Measurements from ENCODE around the gene E4F1. TPM values are rescaled to one million over a fixed set of nuclear protein-coding genes. Genes with fewer than 3 reads are reported as not detected.

The E4F1 gene
- total and polyA plus RNA-seq, 2 of the 13 experiments (the other 11 are each of a cell fraction or from before 2014, with no cell fraction given), result 13.8 to 19.5 TPM

GRCh38 chr16:2190002-2190658 is 33.3 kb upstream of the E4F1 start (continued):
- TF ChIP-seq MNT (IDR thresholded peaks at IDR 0.05) (0 out of 2 replicates have a peak, but pooled peaks have one; percentile 18), RBM22 (optimal IDR thresholded peaks at IDR 0.05; ENCODE audit: low read length) (no peak), SP140L (CRISPR knock-in tag; IDR thresholded peaks at IDR 0.05; ENCODE audit: borderline replicate concordance) (no peak), KLF15 (CRISPR knock-in tag; IDR thresholded peaks at IDR 0.05; ENCODE audit: borderline replicate concordance) (no peak), NRL (CRISPR knock-in tag; IDR thresholded peaks at IDR 0.05; ENCODE audit: borderline replicate concordance) (no peak), FOXP4 (CRISPR knock-in tag; IDR thresholded peaks at IDR 0.05) (no peak), MEF2D (CRISPR knock-in tag; IDR thresholded peaks at IDR 0.05) (no peak), ZMAT3 (CRISPR knock-in tag; conservative IDR thresholded peaks at IDR 0.05) (0 out of 2 replicates have a peak, but pooled peaks have one; percentile 29), ZNF512 (CRISPR knock-in tag; IDR thresholded peaks at IDR 0.05) (no peak), ZNF790 (CRISPR knock-in tag; IDR thresholded peaks at IDR 0.05; ENCODE audit: borderline replicate concordance) (no peak), TCF12 (IDR thresholded peaks at IDR 0.05) (no peak), TCF12 (CRISPR knock-in tag; IDR thresholded peaks at IDR 0.05) (no peak), MTF2 (CRISPR knock-in tag; IDR thresholded peaks at IDR 0.05; ENCODE audit: borderline replicate concordance) (no peak), FOSL1 (CRISPR knock-in tag; IDR thresholded peaks at IDR 0.05; ENCODE audit: borderline replicate concordance) (no peak), SNAPC5 (CRISPR knock-in tag; IDR thresholded peaks at IDR 0.05; ENCODE audit: borderline replicate concordance) (no peak), ZNF574 (CRISPR knock-in tag; IDR thresholded peaks at IDR 0.05) (peak; percentile 9; the same call in 1 of the 2 replicates), EP300 (IDR thresholded peaks at IDR 0.05; ENCODE audit: low read depth in 2 of 2, low read length in 2 of 2) (peak in 1 of 2 experiments; percentile 1; a peak in 1 of 4 replicates), EP300 (CRISPR knock-in tag; IDR thresholded peaks at IDR 0.05; ENCODE audit: borderline replicate concordance) (no peak), NONO (IDR thresholded peaks at IDR 0.05) (no peak), NONO (CRISPR knock-in tag; conservative IDR thresholded peaks at IDR 0.05) (no peak; the same call in 1 of the 2 replicates)
